HepG2 (cell line): ENCODE data around the gene JAG1. TPM values are rescaled to one million over a fixed set of nuclear protein-coding genes. Genes with fewer than 3 reads are reported as not detected.

ENCODE experiments used
- ASH2L ChIP-seq: fragments of 300-600, 200-600 bp; sonication (generic); IDR thresholded peaks from 2 replicates; pipeline ENCODE4 v1.7.0; 2017; ENCODE audit warnings: low read depth, mild to moderate bottlenecking, moderate library complexity, mixed read lengths, low read length; ENCODE audit not compliant: insufficient read length
- BCL6 ChIP-seq: IDR thresholded peaks from 2 replicates; pipeline ENCODE4 v1.6.1; 2016; ENCODE audit warnings: missing genetic modification reagents, missing compliant biosample characterization
- FOSL1 ChIP-seq: sonication (generic); formaldehyde crosslinking; IDR thresholded peaks from 2 replicates; pipeline ENCODE4 v1.9.0; 2021; ENCODE audit warnings: missing genetic modification reagents, borderline replicate concordance
- FOXA1 ChIP-seq, 2 experiments: fragments of 450-650 bp in 1 of 2; sonication (generic) in 1 of 2; formaldehyde crosslinking in 1 of 2; IDR thresholded peaks; 2 replicates each; pipeline versions ENCODE4 v1.4.0 to v1.6.1; 2016 to 2020; ENCODE audit warnings: missing genetic modification reagents in 1 of 2
- FOXJ3 ChIP-seq: sonication (generic); formaldehyde crosslinking; IDR thresholded peaks from 2 replicates; pipeline ENCODE4 v1.4.0; 2020; ENCODE audit warnings: missing genetic modification reagents, mild to moderate bottlenecking, borderline replicate concordance
- FOXP1 ChIP-seq, 2 experiments: fragments of 450-650 bp in 1 of 2; IDR thresholded peaks; 2 replicates each; pipeline ENCODE4 v1.6.1; 2017 to 2018; ENCODE audit warnings: antibody characterized with exemption in 1 of 2
- HMG20B ChIP-seq: conservative IDR thresholded peaks from 2 replicates; pipeline ENCODE4 v1.6.1; 2016; ENCODE audit warnings: missing genetic modification reagents, missing compliant biosample characterization
- IKZF4 ChIP-seq: sonication (generic); formaldehyde crosslinking; IDR thresholded peaks from 2 replicates; pipeline ENCODE4 v1.5.1; 2020; ENCODE audit warnings: borderline replicate concordance, mild to moderate bottlenecking, low read depth, missing genetic modification reagents; ENCODE audit errors: not compliant biosample characterization
- ISL2 ChIP-seq: sonication (generic); formaldehyde crosslinking; IDR thresholded peaks from 2 replicates; pipeline ENCODE4 v1.5.0; 2020; ENCODE audit warnings: missing genetic modification reagents
- MIXL1 ChIP-seq: IDR thresholded peaks from 2 replicates; pipeline ENCODE4 v1.6.1; 2016
- PATZ1 ChIP-seq: sonication (generic); formaldehyde crosslinking; IDR thresholded peaks from 2 replicates; pipeline ENCODE4 v1.4.0; 2020; ENCODE audit warnings: missing genetic modification reagents
- SAFB2 ChIP-seq: sonication (generic); formaldehyde crosslinking; IDR thresholded peaks from 2 replicates; pipeline ENCODE4 v1.5.1; 2020; ENCODE audit warnings: missing genetic modification reagents, low read depth, mild to moderate bottlenecking, borderline replicate concordance
- ZGPAT ChIP-seq: IDR thresholded peaks from 2 replicates; pipeline ENCODE4 v1.6.1; 2016; ENCODE audit warnings: mild to moderate bottlenecking
- ZNF33A ChIP-seq: sonication (generic); formaldehyde crosslinking; IDR thresholded peaks from 2 replicates; pipeline ENCODE4 v1.5.1; 2020; ENCODE audit warnings: missing genetic modification reagents, mild to moderate bottlenecking, moderate library complexity, borderline replicate concordance
- ZZZ3 ChIP-seq: sonication (generic); formaldehyde crosslinking; IDR thresholded peaks from 2 replicates; pipeline ENCODE4 v1.4.0; 2020; ENCODE audit warnings: missing genetic modification reagents, mild to moderate bottlenecking, borderline replicate concordance
- polyA plus RNA-seq, 8 experiments: library from polyadenylated mRNA; depleted of rRNA in 3 of 8; stranded (reverse) in 7 of 8; unstranded in 1 of 8; fragments of >200 nt; fragmentation: Illumina TruSeq in 4 of 8; extraction: Trizol in 4 of 8; gene quantifications; 2 replicates each; pipeline versions ENCODE4 v1.2.1 to v1.2.3, GENCODE V29; 2011 to 2016; ENCODE audit warnings: low read depth in 4 of 8, missing spikeins in 1 of 8, mixed read lengths in 1 of 8; ENCODE audit not compliant: insufficient read depth in 1 of 8
- total RNA-seq, 5 experiments: library from RNA; depleted of rRNA; stranded (reverse); fragments of >200 nt; fragmentation: Illumina TruSeq; extraction: Trizol; gene quantifications; 2 replicates each; pipeline ENCODE4 v1.2.3, GENCODE V29; 2016; ENCODE audit warnings: low read depth in 1 of 5
- TF ChIP-seq, protein P1 (sequence below): sonication (generic); formaldehyde crosslinking; IDR thresholded peaks from 2 replicates; pipeline ENCODE4 v1.4.0; 2020; ENCODE audit warnings: missing genetic modification reagents
- TF ChIP-seq, protein P2 (sequence below): sonication (generic); formaldehyde crosslinking; IDR thresholded peaks from 2 replicates; pipeline ENCODE4 v1.5.1; 2020; ENCODE audit warnings: missing genetic modification reagents, mild to moderate bottlenecking, borderline replicate concordance
- TF ChIP-seq, protein P3 (sequence below): sonication (generic); formaldehyde crosslinking; IDR thresholded peaks from 2 replicates; pipeline ENCODE4 v1.8.0; 2022; ENCODE audit warnings: mild to moderate bottlenecking, missing genetic modification reagents, borderline replicate concordance

Gene JAG1
- total and polyA plus RNA-seq, 2 of the 13 experiments (the other 11 are each of a cell fraction or from before 2014, with no cell fraction given) = 47.1 to 56.3 TPM

DNA sequence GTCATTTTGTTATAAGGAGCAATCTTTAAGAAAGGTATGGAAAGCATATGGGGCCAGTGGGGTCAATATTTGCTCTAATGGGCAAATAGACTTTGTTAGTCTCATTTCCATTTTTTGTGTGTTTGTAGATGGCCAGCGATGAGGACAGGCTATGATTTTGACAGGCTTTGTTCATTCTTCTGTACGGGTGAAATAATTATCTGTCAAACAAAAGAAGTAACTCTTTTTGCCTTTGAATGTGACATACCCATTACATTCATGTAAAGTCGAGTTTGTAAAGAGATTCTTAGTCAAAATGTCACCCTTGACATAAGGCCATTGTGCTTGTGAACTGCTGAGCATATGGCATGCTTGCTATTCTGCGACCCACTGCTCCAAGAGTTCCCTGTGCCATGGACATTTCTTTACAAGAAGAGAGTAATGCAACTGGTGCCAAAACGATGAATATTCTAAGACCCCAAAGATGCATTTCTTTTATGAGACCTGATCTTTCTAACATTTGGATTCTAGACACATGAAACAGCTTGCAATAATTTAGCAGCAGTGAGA, 38.2 kb upstream of the JAG1 start (continued):
- TF ChIP-seq MIXL1 (CRISPR knock-in tag) (peak; percentile 57), ZGPAT (CRISPR knock-in tag) (peak; percentile 42; the same call in 1 of the 2 replicates), PATZ1 (0 out of 2 replicates have a peak, but pooled peaks have one; percentile 34), FOXA1 (IDR thresholded peaks at IDR 0.05) (peak; percentile 84), FOXA1 (CRISPR knock-in tag; IDR thresholded peaks at IDR 0.05) (peak; percentile 82), IKZF4 (CRISPR knock-in tag) (peak; percentile 52), HMG20B (CRISPR knock-in tag) (no peak), BCL6 (peak; percentile 48), ASH2L (peak; percentile 3), FOXP1 (IDR thresholded peaks at IDR 0.05) (no peak), FOXP1 (CRISPR knock-in tag; IDR thresholded peaks at IDR 0.05) (peak; percentile 65; the same call in 1 of the 2 replicates), ZZZ3 (CRISPR knock-in tag) (no peak), FOSL1 (peak; percentile 13; the same call in 1 of the 2 replicates), ISL2 (CRISPR knock-in tag) (peak; percentile 33; the same call in 1 of the 2 replicates), FOXJ3 (CRISPR knock-in tag) (no peak), SAFB2 (CRISPR knock-in tag) (no peak), ZNF33A (CRISPR knock-in tag) (no peak)
- TF ChIP-seq, protein P1, sequence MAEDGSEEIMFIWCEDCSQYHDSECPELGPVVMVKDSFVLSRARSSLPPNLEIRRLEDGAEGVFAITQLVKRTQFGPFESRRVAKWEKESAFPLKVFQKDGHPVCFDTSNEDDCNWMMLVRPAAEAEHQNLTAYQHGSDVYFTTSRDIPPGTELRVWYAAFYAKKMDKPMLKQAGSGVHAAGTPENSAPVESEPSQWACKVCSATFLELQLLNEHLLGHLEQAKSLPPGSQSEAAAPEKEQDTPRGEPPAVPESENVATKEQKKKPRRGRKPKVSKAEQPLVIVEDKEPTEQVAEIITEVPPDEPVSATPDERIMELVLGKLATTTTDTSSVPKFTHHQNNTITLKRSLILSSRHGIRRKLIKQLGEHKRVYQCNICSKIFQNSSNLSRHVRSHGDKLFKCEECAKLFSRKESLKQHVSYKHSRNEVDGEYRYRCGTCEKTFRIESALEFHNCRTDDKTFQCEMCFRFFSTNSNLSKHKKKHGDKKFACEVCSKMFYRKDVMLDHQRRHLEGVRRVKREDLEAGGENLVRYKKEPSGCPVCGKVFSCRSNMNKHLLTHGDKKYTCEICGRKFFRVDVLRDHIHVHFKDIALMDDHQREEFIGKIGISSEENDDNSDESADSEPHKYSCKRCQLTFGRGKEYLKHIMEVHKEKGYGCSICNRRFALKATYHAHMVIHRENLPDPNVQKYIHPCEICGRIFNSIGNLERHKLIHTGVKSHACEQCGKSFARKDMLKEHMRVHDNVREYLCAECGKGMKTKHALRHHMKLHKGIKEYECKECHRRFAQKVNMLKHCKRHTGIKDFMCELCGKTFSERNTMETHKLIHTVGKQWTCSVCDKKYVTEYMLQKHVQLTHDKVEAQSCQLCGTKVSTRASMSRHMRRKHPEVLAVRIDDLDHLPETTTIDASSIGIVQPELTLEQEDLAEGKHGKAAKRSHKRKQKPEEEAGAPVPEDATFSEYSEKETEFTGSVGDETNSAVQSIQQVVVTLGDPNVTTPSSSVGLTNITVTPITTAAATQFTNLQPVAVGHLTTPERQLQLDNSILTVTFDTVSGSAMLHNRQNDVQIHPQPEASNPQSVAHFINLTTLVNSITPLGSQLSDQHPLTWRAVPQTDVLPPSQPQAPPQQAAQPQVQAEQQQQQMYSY (CRISPR knock-in tag) = no peak
- TF ChIP-seq, protein P2, sequence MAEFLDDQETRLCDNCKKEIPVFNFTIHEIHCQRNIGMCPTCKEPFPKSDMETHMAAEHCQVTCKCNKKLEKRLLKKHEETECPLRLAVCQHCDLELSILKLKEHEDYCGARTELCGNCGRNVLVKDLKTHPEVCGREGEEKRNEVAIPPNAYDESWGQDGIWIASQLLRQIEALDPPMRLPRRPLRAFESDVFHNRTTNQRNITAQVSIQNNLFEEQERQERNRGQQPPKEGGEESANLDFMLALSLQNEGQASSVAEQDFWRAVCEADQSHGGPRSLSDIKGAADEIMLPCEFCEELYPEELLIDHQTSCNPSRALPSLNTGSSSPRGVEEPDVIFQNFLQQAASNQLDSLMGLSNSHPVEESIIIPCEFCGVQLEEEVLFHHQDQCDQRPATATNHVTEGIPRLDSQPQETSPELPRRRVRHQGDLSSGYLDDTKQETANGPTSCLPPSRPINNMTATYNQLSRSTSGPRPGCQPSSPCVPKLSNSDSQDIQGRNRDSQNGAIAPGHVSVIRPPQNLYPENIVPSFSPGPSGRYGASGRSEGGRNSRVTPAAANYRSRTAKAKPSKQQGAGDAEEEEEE (CRISPR knock-in tag) = no peak
- TF ChIP-seq, protein P3, sequence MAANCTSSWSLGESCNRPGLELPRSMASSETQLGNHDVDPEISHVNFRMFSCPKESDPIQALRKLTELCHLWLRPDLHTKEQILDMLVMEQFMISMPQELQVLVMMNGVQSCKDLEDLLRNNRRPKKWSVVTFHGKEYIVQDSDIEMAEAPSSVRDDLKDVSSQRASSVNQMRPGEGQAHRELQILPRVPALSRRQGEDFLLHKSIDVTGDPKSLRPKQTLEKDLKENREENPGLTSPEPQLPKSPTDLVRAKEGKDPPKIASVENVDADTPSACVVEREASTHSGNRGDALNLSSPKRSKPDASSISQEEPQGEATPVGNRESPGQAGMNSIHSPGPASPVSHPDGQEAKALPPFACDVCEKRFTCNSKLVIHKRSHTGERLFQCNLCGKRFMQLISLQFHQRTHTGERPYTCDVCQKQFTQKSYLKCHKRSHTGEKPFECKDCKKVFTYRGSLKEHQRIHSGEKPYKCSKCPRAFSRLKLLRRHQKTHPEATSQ (CRISPR knock-in tag) = 0 out of 2 replicates have a peak, but pooled peaks have one; percentile 29
